AG04450 (cell line): ENCODE results near the gene WDFY4. TPM values are rescaled to one million over a fixed set of nuclear protein-coding genes. Genes with fewer than 3 reads are reported as not detected.

Source experiments
- CTCF ChIA-PET: fragments of 300-600, 350-600 bp; formaldehyde crosslinking; extraction: SDS; loops from one replicate; lab custom pipeline; 2022; ENCODE audit warnings: antibody characterized with exemption, inconsistent platforms; lab: Charles Lee
- POLR2A ChIA-PET: fragments of 350-600 bp; formaldehyde crosslinking; extraction: SDS; loops from one replicate; lab custom pipeline; 2021; ENCODE audit warnings: antibody characterized with exemption, inconsistent platforms; lab: Yijun Ruan, JAX
- DNase-seq: peaks from one replicate; pipeline ENCODE4 v3.0.0-alpha.2; 2011; ENCODE audit warnings: low read depth, low spot score
- H3K27ac ChIP-seq: one replicate; pipeline ENCODE4 v1.5.1; 2012; ENCODE audit warnings: low read depth, low read length, control low read depth
- H3K27me3 ChIP-seq: one replicate; pipeline ENCODE4 v1.6.0; 2012; ENCODE audit warnings: low read length; ENCODE audit not compliant: control insufficient read depth, insufficient read depth
- H3K4me3 ChIP-seq: 2 replicates; pipeline ENCODE4 v1.5.1; 2011; ENCODE audit warnings: mild to moderate bottlenecking, low read depth, low read length, control low read depth
- H3K9me3 ChIP-seq: 2 replicates; pipeline ENCODE4 v1.5.1; 2012; ENCODE audit warnings: low read length; ENCODE audit not compliant: control insufficient read depth, insufficient read depth
- CTCF ChIP-seq: IDR thresholded peaks from 2 replicates; pipeline ENCODE4 v1.5.1; 2011; ENCODE audit warnings: low read depth, low read length, control low read depth, inconsistent platforms
- polyA plus RNA-seq: library from polyadenylated mRNA; depleted of rRNA; stranded (reverse); fragments of >200 nt; gene quantifications from 2 replicates; pipeline ENCODE4 v1.2.3, GENCODE V29; 2011

WDFY4 gene
- polyA plus RNA-seq, 1 experiment: not detected

GRCh38 chr10:49001402-49001801 is 316.7 kb downstream of the WDFY4 start:
- TF ChIP-seq CTCF: peak; percentile 17; the same call in 1 of the 2 replicates
- H3K9me3 ChIP-seq: no peaks in the 10 kb centered on the region; the same call in 1 of the 2 replicates
- H3K4me3 ChIP-seq: no peak overlapping the region
- H3K27me3 ChIP-seq: peaks cover 2% of the 10 kb centered on the region
- no peak overlapping the region for H3K27ac ChIP-seq
- POLR2A ChIA-PET: no interaction called here
- CTCF ChIA-PET: no interaction called here
- DNase-seq: no peak

- no peak overlapping the region for H3K27ac ChIP-seq
- DNase-seq: no peak
- no peak overlapping the region for H3K4me3 ChIP-seq
- no peak for TF ChIP-seq CTCF
- CTCF ChIA-PET: interaction anchor here (1.2 kb wide), 1 partner anchor 343 kb away, joined by 4 read pairs; no protein-coding TSS in a partner anchor
- POLR2A ChIA-PET: no interaction called here
- H3K9me3 ChIP-seq: no peaks in the 10 kb centered on the region; the same call in 1 of the 2 replicates
- peaks cover 2% of the 10 kb centered on the region for H3K27me3 ChIP-seq
These were observed 317.4 kb downstream of the WDFY4 start for GRCh38 chr10:49001870-49002672.

GRCh38 chr10:49005270-49005669 is 320.6 kb downstream of the WDFY4 start:
- DNase-seq: no peak

GRCh38 chr10:49007129-49007528 is 322.5 kb downstream of the WDFY4 start:
- Histone ChIP-seq H3K9me3 (no peaks in the 10 kb centered on the region; the same call in 1 of the 2 replicates), H3K27me3 (peaks cover 11% of the 10 kb centered on the region), H3K4me3 (no peak overlapping the region), H3K27ac (no peak overlapping the region)
- CTCF ChIA-PET: interaction anchor here (0.7 to 1.2 kb wide), 2 partner anchors 27 to 42 kb away, joined by 3 to 4 read pairs; no protein-coding TSS in a partner anchor
- TF ChIP-seq CTCF: no peak
- no peak for DNase-seq
- POLR2A ChIA-PET: no interaction called here

More at GRCh38 chr10:49005270-49005669, 320.6 kb downstream of the WDFY4 start:
- ChIA-PET CTCF (no interaction called here), POLR2A (no interaction called here)
- Histone ChIP-seq H3K27ac (no peak overlapping the region), H3K9me3 (no peaks in the 10 kb centered on the region; the same call in 1 of the 2 replicates), H3K27me3 (peaks cover 11% of the 10 kb centered on the region), H3K4me3 (no peak overlapping the region)
- no peak for TF ChIP-seq CTCF

GRCh38 chr10:49008091-49008490 is 323.4 kb downstream of the WDFY4 start:
- POLR2A ChIA-PET: no interaction called here
- DNase-seq: no peak
- CTCF ChIA-PET: interaction anchor here (1.2 kb wide), 1 partner anchor 41 kb away, joined by 3 read pairs; no protein-coding TSS in a partner anchor
- TF ChIP-seq CTCF: no peak
- H3K27me3 ChIP-seq: peaks cover 11% of the 10 kb centered on the region
- no peaks in the 10 kb centered on the region for H3K9me3 ChIP-seq
- no peak overlapping the region for H3K27ac ChIP-seq
- no peak overlapping the region for H3K4me3 ChIP-seq
